ENCODE measurements around the gene SKP1. TPM values are rescaled to one million over a fixed set of nuclear protein-coding genes. Genes with fewer than 3 reads are reported as not detected.

SKP1 gene
- total RNA-seq, 4 donors from 2014 or later, result 32.6 to 224 (median 170) TPM

GRCh38 chr5:134114886-134115805, 61.6 kb downstream of the SKP1 start:
- intact Hi-C loops (cut with DNase I; ENCODE audit: low total_unique reads) (loop anchor here (10.0 kb wide), 1 partner anchor 1330 kb away; no protein-coding TSS in a partner anchor), in situ Hi-C loops (cut with MboI; ENCODE audit: low pct_ligation_motif_present in 1 of 4, low pct_unique_long_range_greater_than_20kb in 1 of 4, low sequenced_read_pairs in 3 of 4) (no loop called here)
- Histone ChIP-seq H3K27me3 (peaks cover 27% of the 10 kb centered on the region), H3K36me3 (no peaks in the 10 kb centered on the region), H3K4me3 (peak overlapping the region; percentile 41 to 72 (median 52)), H3K27ac (peak overlapping the region; percentile 40 to 57 (median 50)), H3K4me1 (peaks cover 6 to 21% (median 14%) of the 10 kb centered on the region in 4 donors), H3K9me3 (no peaks in the 10 kb centered on the region)
- peak; percentile 40 for DNase-seq
- no peak for TF ChIP-seq POLR2A (IDR thresholded peaks at IDR 0.05)
- TF ChIP-seq POLR2AphosphoS5 (IDR thresholded peaks at IDR 0.05), result no peak
- no peak for TF ChIP-seq CTCF (IDR thresholded peaks at IDR 0.05)
- no peak for TF ChIP-seq EP300 (IDR thresholded peaks at IDR 0.05; ENCODE audit: low read depth)
- 2% methylated on average over 60 of the region's 110 CpGs; no CpG with 5 or more reads in 1 of the 2 donors for WGBS, 2 donors (ENCODE audit: low coverage in 1 of 2)

- 0 to 4% methylated on average over 5 to 34 of the region's 90 CpGs for WGBS, 2 donors (ENCODE audit: low coverage in 1 of 2)
- Histone ChIP-seq H3K4me3 (peak within 1 kb of the TSS; percentile 41 to 72 (median 53)), H3K27ac (peak within 1 kb of the TSS; percentile 46 to 57 (median 53)), H3K36me3 (no peaks in the 10 kb centered on the region), H3K4me1 (peaks cover 6 to 21% (median 14%) of the 10 kb centered on the region in 4 donors), H3K27me3 (peaks cover 27% of the 10 kb centered on the region), H3K9me3 (no peaks in the 10 kb centered on the region)
- peak; percentile 86 for DNase-seq
- no peak for TF ChIP-seq EP300 (IDR thresholded peaks at IDR 0.05; ENCODE audit: low read depth)
- TF ChIP-seq CTCF (IDR thresholded peaks at IDR 0.05), result no peak
- TF ChIP-seq POLR2A (IDR thresholded peaks at IDR 0.05), result peak; percentile 34
- peak; percentile 30 to 67 (median 55) for TF ChIP-seq POLR2AphosphoS5 (IDR thresholded peaks at IDR 0.05)
- intact Hi-C loops (cut with DNase I; ENCODE audit: low total_unique reads) (loop anchor here (10.0 kb wide), 1 partner anchor 1329 kb away; no protein-coding TSS in a partner anchor), in situ Hi-C loops (cut with MboI; ENCODE audit: low pct_ligation_motif_present in 1 of 4, low pct_unique_long_range_greater_than_20kb in 1 of 4, low sequenced_read_pairs in 3 of 4) (no loop called here)
Measured at GRCh38 chr5:134113902-134114875, 62.6 kb downstream of the SKP1 start, which contains the start of gene TCF7. Gene TCF7, plus strand, starts transcription at chr5:134114681. Its CDS starts 226 bp downstream, at chr5:134114907.

GRCh38 chr5:134113363-134113889, 63.3 kb downstream of the SKP1 start:
- Histone ChIP-seq H3K27ac (no peak overlapping the region), H3K4me3 (peak overlapping the region in 2 of 4 donors; percentile 50 to 72), H3K36me3 (no peaks in the 10 kb centered on the region), H3K27me3 (peaks cover 27% of the 10 kb centered on the region), H3K9me3 (no peaks in the 10 kb centered on the region), H3K4me1 (peaks cover 6 to 21% (median 14%) of the 10 kb centered on the region in 4 donors)
- in situ Hi-C loops (cut with MboI; ENCODE audit: low pct_ligation_motif_present in 1 of 4, low pct_unique_long_range_greater_than_20kb in 1 of 4, low sequenced_read_pairs in 3 of 4) (no loop called here), intact Hi-C loops (cut with DNase I; ENCODE audit: low total_unique reads) (loop anchor here (10.0 kb wide), 1 partner anchor 1329 kb away; no protein-coding TSS in a partner anchor)
- 62% methylated on average over 22 of the region's 30 CpGs; no CpG with 5 or more reads in 1 of the 2 donors for WGBS, 2 donors (ENCODE audit: low coverage in 1 of 2)
- no peak for DNase-seq
- no peak for TF ChIP-seq POLR2AphosphoS5 (IDR thresholded peaks at IDR 0.05)
- no peak for TF ChIP-seq CTCF (IDR thresholded peaks at IDR 0.05)
- no peak for TF ChIP-seq POLR2A (IDR thresholded peaks at IDR 0.05)
- TF ChIP-seq EP300 (IDR thresholded peaks at IDR 0.05; ENCODE audit: low read depth), result no peak

All from transverse colon (tissue), 4 donors.